HEK293 (cell line): ENCODE results near the gene SMIM10.
A peak's percentile ranks its signal among the peaks of the same experiment; 100 is the strongest.
"Not testable (repeated sequence)": the region's sequence is repeated elsewhere in the genome, so short reads cannot be mapped to it uniquely, and the experiment has no call there.

Experiments
- CTCF ChIA-PET: fragments of 350-600 bp; formaldehyde crosslinking; extraction: SDS; loops from one replicate; lab custom pipeline; 2021; ENCODE audit warnings: antibody characterized with exemption; lab: Yijun Ruan, JAX
- POLR2A ChIA-PET: fragments of 300-600 bp; formaldehyde crosslinking; extraction: SDS; loops from one replicate; lab custom pipeline; 2020; ENCODE audit warnings: antibody characterized with exemption, inconsistent platforms; lab: Yijun Ruan, JAX
- H3K27ac ChIP-seq: fragments of 200-500 bp; sonication (Bioruptor generic); 2 replicates; pipeline ENCODE4 v1.5.1; 2014; ENCODE audit warnings: low read depth, low read length, control low read depth, inconsistent platforms; ENCODE audit errors: extremely low read depth
- H3K36me3 ChIP-seq, 2 experiments: fragments of 200-500 bp in 1 of 2; sonication (Bioruptor generic) in 1 of 2; 1 replicate in 1 of 2; 2 replicates in 1 of 2; pipeline ENCODE4 v1.5.1; 2014 to 2017; ENCODE audit warnings: inconsistent platforms in 2 of 2, low read length in 2 of 2; ENCODE audit not compliant: control insufficient read depth in 2 of 2, insufficient read depth in 1 of 2
- H3K4me1 ChIP-seq: fragments of 200-500 bp; sonication (Bioruptor generic); 2 replicates; pipeline ENCODE4 v1.5.1; 2014; ENCODE audit warnings: mild to moderate bottlenecking, low read length, inconsistent platforms; ENCODE audit not compliant: control insufficient read depth, insufficient read depth
- H3K4me3 ChIP-seq: 2 replicates; pipeline ENCODE4 v1.5.1; 2011; ENCODE audit warnings: low read depth, mild to moderate bottlenecking, control low read depth, low read length, moderate library complexity
- H3K9me3 ChIP-seq: fragments of 200-500 bp; sonication (Bioruptor generic); 2 replicates; pipeline ENCODE4 v1.5.1; 2014; ENCODE audit warnings: low read depth, low read length, inconsistent platforms; ENCODE audit not compliant: control insufficient read depth, insufficient read depth
- MZF1 ChIP-seq: fragments of 450-650 bp; formaldehyde crosslinking; IDR thresholded peaks from 2 replicates; pipeline ENCODE4 v1.5.1; 2017; ENCODE audit warnings: missing biosample characterization, missing genetic modification characterization, borderline replicate concordance
- PRDM1 ChIP-seq: fragments of 450-650 bp; formaldehyde crosslinking; IDR thresholded peaks from 2 replicates; pipeline ENCODE4; 2016; ENCODE audit warnings: missing biosample characterization, missing genetic modification characterization
- ZNF366 ChIP-seq: fragments of 450-650 bp; formaldehyde crosslinking; conservative IDR thresholded peaks from 2 replicates; pipeline ENCODE4 v1.5.1; 2016; ENCODE audit warnings: missing biosample characterization, missing genetic modification characterization

Gene SMIM10

DNA sequence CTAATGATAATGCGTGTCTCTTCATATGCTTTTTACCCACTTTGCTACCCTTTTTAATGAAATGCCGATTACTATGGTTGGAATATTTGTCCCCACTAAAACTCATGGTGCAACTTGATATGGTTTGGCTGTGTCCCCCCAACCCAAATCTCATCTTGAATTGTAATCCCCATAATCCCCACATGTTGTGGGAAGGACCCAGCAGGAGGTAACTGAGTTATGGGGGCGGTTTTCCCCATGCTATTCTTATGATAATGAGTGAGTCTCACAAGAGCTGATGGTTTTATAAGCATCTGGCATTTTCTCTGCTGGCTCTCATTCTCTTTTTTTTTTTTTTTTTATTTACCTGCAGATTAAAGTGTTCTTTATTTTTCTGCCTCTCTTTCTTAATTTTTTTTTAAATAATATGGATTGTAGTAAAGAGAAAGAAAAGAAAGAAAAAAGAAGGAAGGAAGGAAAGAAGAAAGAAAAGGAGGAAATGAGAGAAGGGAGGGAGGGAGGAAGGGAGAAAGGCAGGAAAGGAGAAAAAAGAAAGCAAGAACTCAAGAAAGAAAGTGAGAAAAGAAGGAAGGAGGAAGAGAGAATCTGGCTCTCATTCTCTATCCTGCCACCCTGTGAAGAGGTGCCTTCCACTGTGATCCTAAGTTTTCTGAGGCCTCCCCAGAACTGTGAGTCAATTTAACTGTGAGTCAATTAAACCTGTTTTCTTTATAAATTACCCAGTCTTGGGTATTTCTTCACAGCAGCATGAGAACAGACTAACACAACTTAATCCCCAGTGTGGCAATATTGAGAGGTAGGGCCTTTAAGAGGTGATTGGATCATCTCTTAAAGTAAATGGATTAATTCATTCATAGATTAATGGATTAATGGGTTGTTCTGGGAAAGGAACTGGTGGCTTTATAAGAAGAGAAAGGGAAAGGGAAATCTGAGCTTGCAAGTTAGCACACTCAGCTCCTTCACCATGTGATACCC, 50.6 kb downstream of the SMIM10 start:
- H3K4me3 ChIP-seq, H3K27ac ChIP-seq, H3K4me1 ChIP-seq, H3K9me3 ChIP-seq, CTCF ChIA-PET: not testable (repeated sequence)
- TF ChIP-seq ZNF366 (tag by site-specific recombination) (peak; percentile 50), MZF1 (tag by site-specific recombination) (peak; percentile 75), PRDM1 (tag by site-specific recombination) (peak; percentile 92)
- H3K36me3 ChIP-seq = peaks cover 11 to 22% of the 10 kb centered on the region in 2 experiments
- POLR2A ChIA-PET = interaction anchor here (0.6 to 0.7 kb wide), 2 partner anchors 313 to 382 kb away, joined by 3 read pairs; no protein-coding TSS in a partner anchor
